OCI-LY7 (cell line): ENCODE measurements around the gene TP53BP1.

ENCODE experiments used
- CTCF ChIP-seq: fragments of 200-600 bp; sonication (generic); conservative IDR thresholded peaks from 2 replicates; pipeline ENCODE4 v1.5.1; 2014; ENCODE audit warnings: mild to moderate bottlenecking, antibody characterized with exemption, low read length, moderate library complexity, mixed read lengths
- EZH2phosphoT487 ChIP-seq: fragments of 200-600 bp; sonication (generic); IDR thresholded peaks from 2 replicates; pipeline ENCODE4 v1.6.1; 2018; ENCODE audit warnings: low read depth, borderline replicate concordance, mild to moderate bottlenecking, mixed run types, antibody characterized with exemption, low read length, moderate library complexity, mixed read lengths

- TF ChIP-seq CTCF = no peak
- no peak for TF ChIP-seq EZH2phosphoT487
These were observed 29.4 kb downstream of the TP53BP1 start for GRCh38 chr15:43463507-43463906.
